ENCODE data around the gene HK2.
"Not testable (repeated sequence)": the region's sequence is repeated elsewhere in the genome, so short reads cannot be mapped to it uniquely, and the experiment has no call there.

HK2 gene

GRCh38 chr2:74833418-74834233 lies at the start of gene HK2:
TSS of gene HK2 (plus strand) at chr2:74834127. CDS start at chr2:74834581, 454 bp downstream.
- no peak for TF ChIP-seq POLR2A (IDR thresholded peaks at IDR 0.05; ENCODE audit: low read depth, low read length)
- DNase-seq (ENCODE audit: insufficient read length, low spot score) (peak; percentile 74), FAIRE-seq (no peak)

- TF ChIP-seq POLR2A (IDR thresholded peaks at IDR 0.05; ENCODE audit: low read depth, low read length) = no peak
- DNase-seq (ENCODE audit: insufficient read length, low spot score) (no peak), FAIRE-seq (no peak)
Observed at GRCh38 chr2:74789271-74789670, 44.7 kb upstream of the HK2 start.

GRCh38 chr2:74792282-74792681 lies 41.6 kb upstream of the HK2 start:
- no peak for TF ChIP-seq POLR2A (IDR thresholded peaks at IDR 0.05; ENCODE audit: low read depth, low read length)
- FAIRE-seq (no peak), DNase-seq (ENCODE audit: insufficient read length, low spot score) (no peak)

- DNase-seq (ENCODE audit: insufficient read length, low spot score); FAIRE-seq: not testable (repeated sequence)
Observed at GRCh38 chr2:74794878-74795277, 39.0 kb upstream of the HK2 start.

- FAIRE-seq = no peak
- TF ChIP-seq POLR2A (IDR thresholded peaks at IDR 0.05; ENCODE audit: low read depth, low read length) = no peak
- DNase-seq (ENCODE audit: insufficient read length, low spot score) = no peak
Observed at GRCh38 chr2:74806355-74806839, 27.5 kb upstream of the HK2 start.

- FAIRE-seq = no peak
- no peak for TF ChIP-seq POLR2A (IDR thresholded peaks at IDR 0.05; ENCODE audit: low read depth, low read length)
- no peak for DNase-seq (ENCODE audit: insufficient read length, low spot score)
Observed at GRCh38 chr2:74806920-74807319, 27.0 kb upstream of the HK2 start.

GRCh38 chr2:74812787-74813590 lies 20.9 kb upstream of the HK2 start:
- no peak for FAIRE-seq
- no peak for DNase-seq (ENCODE audit: insufficient read length, low spot score)
- TF ChIP-seq POLR2A (IDR thresholded peaks at IDR 0.05; ENCODE audit: low read depth, low read length) = no peak

GRCh38 chr2:74814102-74814501 lies 19.8 kb upstream of the HK2 start:
- TF ChIP-seq POLR2A (IDR thresholded peaks at IDR 0.05; ENCODE audit: low read depth, low read length) = no peak
- no peak for DNase-seq (ENCODE audit: insufficient read length, low spot score)
- no peak for FAIRE-seq

- FAIRE-seq (no peak), DNase-seq (ENCODE audit: insufficient read length, low spot score) (no peak)
- TF ChIP-seq POLR2A (IDR thresholded peaks at IDR 0.05; ENCODE audit: low read depth, low read length) = no peak
Observed at GRCh38 chr2:74815941-74816340, 18.0 kb upstream of the HK2 start.

GRCh38 chr2:74816540-74817303 lies 17.2 kb upstream of the HK2 start:
- FAIRE-seq (no peak), DNase-seq (ENCODE audit: insufficient read length, low spot score) (no peak)
- no peak for TF ChIP-seq POLR2A (IDR thresholded peaks at IDR 0.05; ENCODE audit: low read depth, low read length)

- no peak for DNase-seq (ENCODE audit: insufficient read length, low spot score)
- no peak for TF ChIP-seq POLR2A (IDR thresholded peaks at IDR 0.05; ENCODE audit: low read depth, low read length)
- no peak for FAIRE-seq
Observed at GRCh38 chr2:74817304-74817675, 16.6 kb upstream of the HK2 start.

GRCh38 chr2:74819702-74820101 lies 14.2 kb upstream of the HK2 start:
- FAIRE-seq (no peak), DNase-seq (ENCODE audit: insufficient read length, low spot score) (no peak)
- TF ChIP-seq POLR2A (IDR thresholded peaks at IDR 0.05; ENCODE audit: low read depth, low read length) = no peak

GRCh38 chr2:74821177-74822126 lies 12.5 kb upstream of the HK2 start:
- TF ChIP-seq POLR2A (IDR thresholded peaks at IDR 0.05; ENCODE audit: low read depth, low read length) = no peak
- DNase-seq (ENCODE audit: insufficient read length, low spot score) (no peak), FAIRE-seq (no peak)
